SK-N-SH (cell line): Measurements from ENCODE around the gene BRCA2.

Experiments used
- CTCF ChIP-seq: fragments of 200-600 bp; sonication (generic); IDR thresholded peaks from 2 replicates; pipeline ENCODE4 v1.6.1; 2017; ENCODE audit warnings: antibody characterized with exemption, mild to moderate bottlenecking, moderate library complexity
- EZH2phosphoT487 ChIP-seq: fragments of 200-600 bp; sonication (generic); IDR thresholded peaks from 2 replicates; pipeline ENCODE4 v1.6.1; 2017; ENCODE audit warnings: low read depth, mixed run types, mild to moderate bottlenecking, antibody characterized with exemption, moderate library complexity, borderline replicate concordance
- MEF2A ChIP-seq: IDR thresholded peaks from 2 replicates; pipeline ENCODE4 v1.4.0; 2012; ENCODE audit warnings: low read depth, borderline replicate concordance
- POLR2AphosphoS5 ChIP-seq: IDR thresholded peaks from 2 replicates; pipeline ENCODE4 v1.6.1; 2012; ENCODE audit warnings: low read depth, low read length
- RAD21 ChIP-seq: IDR thresholded peaks from 2 replicates; pipeline ENCODE4 v1.6.1; 2012; ENCODE audit warnings: mild to moderate bottlenecking, low read length
- REST ChIP-seq: IDR thresholded peaks from 2 replicates; pipeline ENCODE4 v1.6.1; 2012; ENCODE audit warnings: mild to moderate bottlenecking, low read depth, low read length, moderate library complexity
- RFX5 ChIP-seq: IDR thresholded peaks from 2 replicates; pipeline ENCODE4 v1.6.1; 2012; ENCODE audit warnings: mild to moderate bottlenecking, improper control_type of control experiment, low read length

- TF ChIP-seq RFX5 (no peak), CTCF (no peak), POLR2AphosphoS5 (no peak), RAD21 (no peak), EZH2phosphoT487 (no peak), REST (no peak), MEF2A (no peak)
Measured at GRCh38 chr13:32311188-32311897, 4.0 kb upstream of the BRCA2 start.
